Activated naive CD4-positive, alpha-beta T cell (primary cell): Measurements from ENCODE around the gene ZCWPW2.

Source experiments
- DNase-seq, 4 experiments: peaks; one replicate each; lab custom pipeline; 2025; lab: John Stamatoyannopoulos, UW

Gene ZCWPW2

DNA sequence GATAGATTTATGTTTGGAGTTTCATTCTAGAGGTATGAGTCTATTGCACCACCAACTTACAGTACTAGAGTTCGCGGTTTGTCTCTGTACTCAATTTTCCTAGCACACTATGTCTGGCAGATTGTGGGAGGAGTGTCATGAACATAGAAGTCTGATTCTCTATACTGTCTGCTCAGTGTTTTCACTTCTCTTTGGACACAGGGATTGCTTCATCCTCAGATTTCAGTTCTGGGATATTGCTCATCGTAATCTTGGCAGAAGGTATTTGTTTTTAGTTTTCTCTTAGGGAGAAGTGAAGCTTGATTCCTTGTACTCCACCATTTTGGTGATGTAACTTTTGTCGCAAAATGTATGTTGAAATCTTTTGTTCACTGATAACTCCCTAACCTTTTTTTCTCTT lies 27.9 kb downstream of the ZCWPW2 start:
- DNase-seq = no peak

DNA sequence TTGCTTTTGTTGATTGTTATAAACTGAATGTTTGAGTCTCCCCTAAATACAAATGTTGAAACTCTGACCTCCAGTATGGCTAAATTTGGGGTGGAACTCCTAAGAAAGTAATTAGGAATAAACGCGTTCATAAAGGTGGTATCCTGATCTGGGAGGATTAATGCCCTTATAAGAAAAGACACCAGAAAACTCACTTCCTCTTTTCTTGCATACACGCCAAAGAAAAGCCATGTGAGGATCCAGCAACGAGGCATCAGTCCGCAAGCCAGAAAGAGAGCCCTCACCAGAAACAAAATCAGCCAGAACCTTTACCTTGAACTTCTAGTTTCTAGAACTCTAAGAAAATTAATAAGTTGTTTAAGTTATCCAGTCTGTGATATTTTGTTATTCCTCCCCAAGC lies 37.5 kb downstream of the ZCWPW2 start:
- no peak for DNase-seq

DNA sequence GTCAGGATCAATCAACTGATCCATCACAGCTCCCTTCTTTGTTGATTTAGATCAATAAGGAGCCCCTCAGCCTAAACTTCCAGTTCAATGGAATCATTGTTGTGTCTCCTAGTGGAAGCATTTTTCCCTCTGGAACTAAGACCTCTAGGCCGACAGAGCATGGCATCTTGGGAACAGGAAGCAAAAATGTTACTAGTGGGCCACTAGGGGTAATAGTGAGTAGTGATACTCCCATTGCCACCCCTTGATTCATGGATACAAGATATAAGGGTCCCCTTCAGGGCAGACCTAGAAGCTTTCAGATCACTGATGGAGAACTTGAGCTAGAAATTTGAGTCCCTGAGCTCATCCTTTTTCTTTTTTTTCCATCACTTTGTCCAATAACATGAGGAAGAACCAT lies 40.5 kb downstream of the ZCWPW2 start:
- no peak for DNase-seq

DNA sequence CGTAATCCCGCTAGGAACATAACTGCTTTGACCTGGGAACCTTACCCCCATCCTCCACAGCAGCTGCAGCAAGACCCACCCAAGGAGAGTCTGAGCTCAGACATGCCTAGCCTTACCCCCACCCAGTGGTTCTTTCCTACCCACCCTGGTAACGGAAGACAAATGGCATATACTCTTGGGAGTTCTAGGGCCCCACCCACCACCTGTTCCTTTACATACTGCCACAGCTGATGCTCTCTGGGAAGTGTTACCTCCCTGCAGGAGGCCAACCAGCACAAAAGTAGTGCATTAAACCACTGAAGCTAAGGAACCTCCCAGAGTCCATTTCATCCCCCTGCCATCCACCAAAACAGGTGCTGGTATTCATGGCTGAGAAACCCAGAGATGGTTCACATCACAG lies 50.7 kb downstream of the ZCWPW2 start:
- no peak for DNase-seq

- DNase-seq = no peak
Observed at GRCh38 chr3:28406241-28406640, 57.7 kb downstream of the ZCWPW2 start.

- no peak for DNase-seq
Observed at GRCh38 chr3:28449398-28449797, 100.9 kb downstream of the ZCWPW2 start.

GRCh38 chr3:28462866-28463265 lies 114.3 kb downstream of the ZCWPW2 start:
- no peak for DNase-seq

- DNase-seq = no peak
Observed at GRCh38 chr3:28467414-28467813, 118.9 kb downstream of the ZCWPW2 start.

- no peak for DNase-seq
Observed at GRCh38 chr3:28476194-28476593, 127.7 kb downstream of the ZCWPW2 start.

DNA sequence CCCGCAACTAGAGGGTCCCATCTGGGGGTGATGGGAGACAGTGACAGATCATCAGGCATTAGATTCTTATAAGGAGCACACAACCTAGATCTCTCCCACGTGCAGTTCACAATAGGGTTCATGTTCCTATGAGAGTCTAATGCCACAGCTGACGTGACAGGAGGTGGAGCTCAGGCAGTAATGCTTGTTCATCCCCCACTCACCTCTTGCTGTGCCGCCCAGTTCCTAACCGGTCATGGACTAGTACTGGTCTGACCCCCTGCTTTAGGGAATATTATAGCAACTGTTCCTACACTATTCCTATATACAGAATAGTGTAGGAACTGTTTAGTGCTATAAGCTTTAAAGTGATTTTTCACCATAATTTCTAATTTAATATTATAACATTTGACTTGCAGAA lies 128.2 kb downstream of the ZCWPW2 start:
- DNase-seq = no peak

- DNase-seq = no peak
Observed at GRCh38 chr3:28485164-28485563, 136.6 kb downstream of the ZCWPW2 start.

- DNase-seq = no peak
Observed at GRCh38 chr3:28495301-28495700, 146.8 kb downstream of the ZCWPW2 start.

GRCh38 chr3:28502397-28502937 lies 153.9 kb downstream of the ZCWPW2 start:
- DNase-seq = no peak

GRCh38 chr3:28504976-28505375 lies 156.5 kb downstream of the ZCWPW2 start:
- DNase-seq = no peak

DNA sequence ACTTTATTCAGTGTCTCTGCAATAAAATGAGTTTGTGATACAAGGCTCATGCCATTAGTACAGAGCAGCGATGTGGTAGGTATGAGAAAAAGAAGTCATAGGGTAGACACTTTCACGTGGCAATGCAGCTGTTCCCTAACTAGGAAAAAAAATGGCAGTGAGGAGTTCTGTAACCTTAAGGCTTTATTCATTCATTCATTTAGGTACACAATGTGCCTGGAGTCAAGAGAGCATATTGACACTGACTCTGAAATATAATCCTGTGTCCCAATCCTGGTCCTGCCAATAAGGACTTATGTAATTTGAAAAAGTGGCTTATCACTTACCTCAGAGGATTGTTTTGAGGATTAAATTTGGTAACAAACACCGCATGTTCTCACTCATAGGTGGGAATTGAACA lies 173.1 kb downstream of the ZCWPW2 start:
- no peak for DNase-seq

- no peak for DNase-seq
Observed at GRCh38 chr3:28542351-28542750, 193.8 kb downstream of the ZCWPW2 start.

- no peak for DNase-seq
Observed at GRCh38 chr3:28544236-28544635, 195.7 kb downstream of the ZCWPW2 start.

- no peak for DNase-seq
Observed at GRCh38 chr3:28544831-28545230, 196.3 kb downstream of the ZCWPW2 start.

GRCh38 chr3:28547677-28548076 lies 199.2 kb downstream of the ZCWPW2 start:
- no peak for DNase-seq

- no peak for DNase-seq
Observed at GRCh38 chr3:28553175-28553574, 204.7 kb downstream of the ZCWPW2 start.

GRCh38 chr3:28556195-28556594 lies 207.7 kb downstream of the ZCWPW2 start:
- no peak for DNase-seq

DNA sequence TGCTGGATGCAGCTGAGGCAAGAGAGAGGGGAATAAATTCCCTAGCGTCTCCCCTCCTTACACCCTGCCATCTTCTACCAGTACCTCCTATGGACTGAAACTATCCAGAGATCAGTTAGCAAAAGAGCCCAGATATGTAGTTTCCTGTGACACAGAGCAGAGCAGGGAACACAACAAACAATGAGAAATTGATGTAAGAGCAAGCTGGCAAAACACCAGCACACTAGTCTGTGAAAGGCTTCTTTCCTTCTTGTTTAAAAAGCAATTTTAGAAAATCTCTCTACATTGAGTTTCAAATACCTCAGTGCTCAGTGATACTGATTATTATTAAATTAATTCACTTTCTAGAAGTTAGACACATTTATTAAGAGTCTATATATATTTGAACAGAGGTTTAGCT lies 215.7 kb downstream of the ZCWPW2 start:
- DNase-seq = no peak

GRCh38 chr3:28569357-28569756 lies 220.8 kb downstream of the ZCWPW2 start:
- DNase-seq = no peak

- DNase-seq = no peak
Observed at GRCh38 chr3:28574036-28574435, 225.5 kb downstream of the ZCWPW2 start.
